Bronchial smooth muscle cell (primary cell): ENCODE data around the gene LIPE. TPM values are rescaled to one million over a fixed set of nuclear protein-coding genes. Genes with fewer than 3 reads are reported as not detected.

Experiments
- total RNA-seq: library from RNA; depleted of rRNA; stranded (reverse); fragments of >200 nt; gene quantifications from 2 replicates; pipeline ENCODE4 v1.2.1, GENCODE V29; 2014

The LIPE gene
- total RNA-seq, result 1.1 and 1.6 TPM in 2 replicates

GRCh38 chr19:42427313-42427712 lies at the start of gene LIPE:
Gene LIPE (minus strand): TSS chr19:42427388. CDS start chr19:42427149, 239 bp downstream.

GRCh38 chr19:42442833-42443232 lies 15.6 kb upstream of the LIPE start, which contains the start of gene CXCL17:
Gene CXCL17 (minus strand): TSS chr19:42442946. CDS start chr19:42442832, 114 bp downstream.

GRCh38 chr19:42389899-42390298 lies 37.3 kb downstream of the LIPE start, which contains the start of gene CNFN:
Gene CNFN (minus strand): TSS chr19:42390297. CDS start chr19:42389037, 1,260 bp downstream.

Other genes starting within 250 kb of the LIPE start
- 5.8 and 13.2 TPM in 2 replicates for gene DEDD2, start 209.7 kb downstream of the LIPE start, total RNA-seq
- gene ZNF526, start 207.1 kb downstream of the LIPE start, total RNA-seq, result 7.9 and 13.0 TPM in 2 replicates
- gene GSK3A, start 184.8 kb downstream of the LIPE start, total RNA-seq, result 5.4 and 7.1 TPM in 2 replicates
- 11.3 and 18.7 TPM in 2 replicates for gene ERF, start 172.3 kb downstream of the LIPE start, total RNA-seq
- gene CIC, start 158.1 kb downstream of the LIPE start, total RNA-seq, result 12.5 and 13.9 TPM in 2 replicates
- gene PRR19, start 125.3 kb downstream of the LIPE start, total RNA-seq, result 0.09 and 0.16 TPM in 2 replicates
- 23.7 and 36.6 TPM in 2 replicates for gene PAFAH1B3, start 124.8 kb downstream of the LIPE start, total RNA-seq
- not detected in 2 replicates for gene TMEM145, start 114.1 kb downstream of the LIPE start, total RNA-seq
- 21.0 and 30.6 TPM in 2 replicates for gene MEGF8, start 101.8 kb downstream of the LIPE start, total RNA-seq
- gene CNFN, start 37.1 kb downstream of the LIPE start, total RNA-seq, result not detected in 2 replicates
- gene CXCL17, start 15.6 kb upstream of the LIPE start, total RNA-seq, result not detected in 2 replicates
- not detected in 2 replicates for gene CEACAM1, start 101.1 kb upstream of the LIPE start, total RNA-seq
- not detected in 2 replicates for gene CEACAM8, start 167.5 kb upstream of the LIPE start, total RNA-seq